Tibial nerve (tissue), 3 donors: ENCODE measurements around the gene MDN1.

ENCODE experiments used
- CTCF ChIP-seq, 5 experiments: fragments of 200-600 bp in 3 of 5; fragments of 450-650 bp in 2 of 5; sonication (generic) in 3 of 5; IDR thresholded peaks; one replicate each; pipeline ENCODE4 v1.5.1; 2016 to 2019; ENCODE audit warnings: antibody characterized with exemption in 5 of 5, mild to moderate bottlenecking in 3 of 5, moderate library complexity in 2 of 5
- POLR2A ChIP-seq, 2 donors: fragments of 450-650 bp; IDR thresholded peaks; one replicate each; pipeline ENCODE4 v1.6.1; 2017; ENCODE audit warnings: antibody characterized with exemption in 2 of 2, mild to moderate bottlenecking in 2 of 2, moderate library complexity in 2 of 2

GRCh38 chr6:89781070-89782034 lies 38.2 kb downstream of the MDN1 start:
- TF ChIP-seq POLR2A (IDR thresholded peaks at IDR 0.05) (no peak), CTCF (IDR thresholded peaks at IDR 0.05) (no peak)
